HG03575 (cell line): Measurements from ENCODE around the gene PRRG4.
"Not testable (repeated sequence)": the region's sequence is repeated elsewhere in the genome, so short reads cannot be mapped to it uniquely, and the experiment has no call there.

ENCODE experiments used
- ATAC-seq: cut with Tn5 transposase; IDR thresholded peaks from one replicate; pipeline ENCODE4 v1.9.1; 2021; ENCODE audit not compliant: unreplicated experiment, insufficient number of reproducible peaks, low FRiP score; ENCODE audit errors: extremely low read depth

PRRG4 gene

DNA sequence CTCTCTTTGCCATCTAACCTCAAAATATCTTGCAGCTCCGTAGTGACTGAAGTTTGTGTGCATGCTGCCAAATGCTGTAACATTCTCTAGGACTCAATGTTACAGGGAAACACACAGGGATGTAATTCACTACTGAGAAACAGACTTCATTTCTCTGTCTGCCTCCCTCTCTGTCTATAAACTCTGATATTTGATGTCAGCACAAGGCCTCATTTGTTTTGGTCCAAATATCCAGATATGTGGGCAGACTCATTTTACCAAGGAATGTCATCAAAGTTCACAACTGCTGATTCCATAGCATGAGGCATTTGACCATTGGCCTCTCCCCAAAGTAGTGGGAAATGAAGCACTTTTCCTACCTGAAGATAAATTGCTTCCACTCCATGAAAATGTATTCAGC is 2.5 kb upstream of the PRRG4 start:
- ATAC-seq = no peak

DNA sequence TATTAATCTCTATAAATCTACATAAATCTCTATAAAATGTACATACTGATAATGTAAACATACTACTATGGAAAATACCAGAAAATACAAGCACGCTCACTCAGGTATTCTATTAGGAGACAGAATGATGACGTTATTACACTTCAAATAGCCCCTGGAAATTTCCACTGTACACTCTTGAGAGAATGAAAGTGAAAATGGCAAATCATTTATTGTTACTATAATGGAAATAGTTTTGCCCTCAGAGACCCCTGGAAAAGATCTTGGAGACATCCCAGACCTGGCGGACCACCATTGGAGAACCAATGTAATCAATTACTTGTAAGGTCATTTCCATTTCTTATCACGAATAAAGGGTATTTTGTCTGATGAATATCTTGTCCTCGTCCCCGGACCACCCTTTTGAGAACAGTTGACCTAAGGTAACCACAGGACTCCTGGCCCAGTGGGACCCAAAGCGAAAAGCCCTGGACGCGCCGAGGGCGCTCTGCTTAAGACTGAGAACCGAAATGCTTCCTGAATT is 509 bp upstream of the PRRG4 start:
- ATAC-seq = no peak

DNA sequence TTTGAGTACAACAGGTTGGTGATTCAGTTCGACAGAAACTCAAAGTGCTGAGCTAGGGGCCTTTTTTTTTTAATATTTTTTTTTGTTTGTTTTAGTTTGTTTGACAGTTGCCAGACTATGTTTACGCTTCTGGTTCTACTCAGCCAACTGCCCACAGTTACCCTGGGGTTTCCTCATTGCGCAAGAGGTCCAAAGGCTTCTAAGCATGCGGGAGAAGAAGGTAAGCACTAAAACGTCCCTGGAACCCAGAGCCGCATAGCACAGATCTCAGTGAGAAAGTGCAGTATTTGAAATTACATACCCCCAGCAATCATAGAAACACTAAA is 649 bp downstream of the PRRG4 start:
- ATAC-seq = no peak

DNA sequence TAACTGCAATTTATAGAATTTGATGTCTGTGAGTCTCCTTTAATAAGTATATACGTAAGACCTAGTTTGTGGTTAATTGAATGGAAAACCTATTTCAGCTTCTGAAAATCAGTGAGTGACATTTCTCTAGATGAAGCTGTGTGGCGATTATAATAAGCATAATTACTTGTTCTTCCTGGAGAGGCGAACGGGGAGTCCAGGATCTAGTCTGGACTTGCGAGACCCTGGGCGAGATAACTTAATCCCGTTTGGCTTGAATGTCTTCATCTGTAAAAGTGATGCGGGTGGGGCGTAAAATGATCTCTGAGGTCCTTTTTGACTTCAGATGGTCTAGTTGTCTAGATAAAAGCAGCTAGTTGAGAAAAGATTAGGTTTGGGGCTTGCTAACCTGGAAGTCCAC is 1.1 kb downstream of the PRRG4 start:
- ATAC-seq = no peak

DNA sequence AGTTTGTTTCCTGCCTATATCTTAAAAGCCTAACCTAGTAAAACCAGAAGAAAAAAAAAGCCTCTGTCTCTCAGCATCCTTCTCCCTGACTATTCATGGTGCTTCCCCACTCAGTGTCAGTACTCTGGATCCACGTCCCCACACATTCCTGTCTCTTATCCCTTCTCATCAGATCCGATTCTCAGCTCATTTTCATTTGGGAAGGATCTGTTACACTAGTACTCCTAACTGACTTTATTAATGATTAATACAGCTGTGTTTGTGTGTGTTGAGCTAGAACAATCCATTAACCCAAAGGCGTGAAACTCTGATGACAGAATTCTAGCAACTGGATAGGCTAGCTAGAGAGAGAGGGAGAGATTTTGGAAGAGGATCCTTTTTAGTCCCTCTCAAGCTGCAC is 1.5 kb downstream of the PRRG4 start:
- ATAC-seq = no peak

DNA sequence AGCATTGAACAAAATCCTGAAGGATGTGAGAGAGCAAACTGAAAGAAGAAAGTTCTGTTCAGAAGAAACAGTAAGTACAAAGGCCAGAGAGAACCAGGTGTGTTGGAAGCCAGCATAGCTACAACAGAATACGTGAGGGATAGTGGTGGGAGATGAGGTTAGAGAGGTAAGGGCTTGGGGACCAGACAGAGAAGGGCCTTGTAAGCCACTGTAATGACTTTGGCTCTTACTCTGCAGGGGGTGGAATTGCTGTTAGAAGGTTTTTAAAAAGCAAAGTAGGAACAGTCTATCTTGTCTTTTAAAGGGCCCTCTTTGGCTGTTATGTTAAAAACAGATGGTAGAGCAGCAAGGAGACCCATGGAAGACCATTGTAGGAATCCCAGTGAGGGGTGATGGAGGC is 4.2 kb downstream of the PRRG4 start:
- no peak for ATAC-seq

DNA sequence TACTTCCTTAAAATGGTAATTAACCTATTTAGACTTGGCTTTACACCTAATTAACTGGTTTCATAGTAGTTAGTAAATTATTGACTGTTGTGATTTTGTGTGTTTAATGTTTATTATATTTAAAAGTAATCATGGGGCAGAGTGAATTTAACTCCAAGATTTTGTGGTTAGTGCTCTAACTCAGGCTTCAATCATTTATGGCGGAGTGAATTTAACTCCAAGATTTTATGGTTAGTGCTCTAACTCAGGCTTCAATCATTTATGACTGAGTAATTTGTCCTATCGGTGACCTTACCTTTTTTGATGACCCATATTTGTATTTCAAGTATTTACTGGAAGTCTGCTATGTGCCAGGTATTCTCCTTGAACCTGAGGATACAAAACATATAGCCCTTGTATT is 7.2 kb downstream of the PRRG4 start:
- ATAC-seq = no peak

DNA sequence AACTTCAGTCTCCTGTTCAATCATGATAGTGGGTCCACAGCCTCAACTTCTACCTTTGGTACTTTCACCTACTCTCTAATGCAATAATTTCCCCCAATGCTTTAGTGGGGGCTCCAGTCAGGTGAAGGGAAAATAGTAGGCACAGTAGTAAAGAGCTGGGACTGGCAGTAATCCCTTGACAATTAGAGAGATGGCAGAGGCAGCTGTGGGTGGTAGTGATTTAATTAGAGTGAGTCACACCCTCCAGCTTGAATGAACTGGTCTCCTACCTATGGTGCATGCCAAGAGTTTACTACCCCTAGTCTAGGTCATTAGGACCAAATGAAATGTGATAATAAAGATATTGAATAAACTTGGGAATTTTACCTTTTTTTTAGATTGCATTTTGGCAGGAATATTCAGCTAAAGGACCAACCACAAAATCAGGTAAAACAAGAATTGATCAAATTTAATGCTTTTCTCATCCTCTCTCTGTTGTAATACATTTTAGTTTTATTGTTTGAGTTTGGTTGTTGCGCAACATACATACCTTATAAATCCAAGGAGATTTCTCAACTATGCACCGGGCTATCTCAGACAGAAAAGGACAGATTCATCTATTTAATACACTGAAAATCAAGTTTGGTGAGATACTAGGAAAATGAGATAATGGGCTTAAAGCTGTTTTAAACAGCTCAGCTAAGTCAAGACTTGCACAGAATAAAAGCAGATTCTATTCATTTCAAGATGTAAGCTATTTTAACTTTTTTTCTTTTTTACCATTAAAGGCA is 9.0 kb downstream of the PRRG4 start:
- no peak for ATAC-seq

DNA sequence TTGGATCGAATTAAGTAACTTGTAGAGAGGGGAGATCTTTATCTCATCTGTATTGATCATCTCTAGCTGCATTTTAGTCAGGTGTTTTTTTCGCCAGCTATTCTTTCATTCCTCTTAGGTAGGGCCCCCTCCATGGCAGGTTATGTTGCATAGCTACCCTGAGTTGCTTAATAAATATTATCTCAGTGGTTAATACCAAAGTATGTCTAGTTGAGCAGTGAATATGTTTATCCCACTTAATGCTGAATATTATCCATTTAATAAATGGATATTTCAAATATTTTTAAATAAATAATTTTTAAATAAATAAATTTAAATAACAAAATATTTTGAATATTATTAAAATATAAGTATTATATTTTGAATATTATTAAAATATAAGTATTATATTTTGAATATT is 9.6 kb downstream of the PRRG4 start:
- no peak for ATAC-seq

DNA sequence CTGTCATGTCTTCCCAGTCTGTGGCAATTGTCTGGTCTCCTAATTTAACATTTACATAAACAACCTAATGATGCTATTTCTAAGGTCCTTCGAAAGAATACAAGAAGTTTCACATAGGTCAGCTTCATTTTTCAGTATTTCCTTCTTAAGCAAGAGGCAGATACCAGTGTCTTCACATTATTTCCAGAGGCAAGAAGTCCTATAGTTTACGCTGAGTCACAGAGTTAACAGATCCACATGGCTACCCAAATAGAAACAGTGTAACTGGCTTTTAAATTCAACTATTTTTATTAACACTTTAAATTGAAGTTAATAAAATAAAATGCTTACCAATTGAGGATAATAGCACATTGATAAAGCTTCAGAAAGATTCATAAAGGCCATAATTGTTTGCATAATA is 10.9 kb downstream of the PRRG4 start:
- no peak for ATAC-seq

DNA sequence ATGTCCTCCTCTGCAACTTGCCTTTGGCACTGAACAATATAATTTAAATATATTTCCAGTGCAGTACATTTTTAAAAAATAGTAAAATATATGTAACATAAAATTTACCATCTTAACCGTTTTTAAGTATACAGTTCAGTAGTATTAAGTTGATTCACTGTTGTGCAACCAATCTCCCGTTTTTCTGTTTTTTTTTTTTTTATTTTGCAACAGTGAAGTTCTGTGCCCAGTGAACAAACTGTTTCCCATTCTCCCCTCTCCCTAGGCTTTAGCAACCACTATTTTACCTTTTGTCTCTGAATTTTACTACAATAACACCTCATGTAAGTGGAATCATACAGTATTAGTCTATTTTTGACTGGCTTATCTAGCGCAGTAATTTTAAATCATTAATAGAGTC is 13.8 kb downstream of the PRRG4 start:
- no peak for ATAC-seq

DNA sequence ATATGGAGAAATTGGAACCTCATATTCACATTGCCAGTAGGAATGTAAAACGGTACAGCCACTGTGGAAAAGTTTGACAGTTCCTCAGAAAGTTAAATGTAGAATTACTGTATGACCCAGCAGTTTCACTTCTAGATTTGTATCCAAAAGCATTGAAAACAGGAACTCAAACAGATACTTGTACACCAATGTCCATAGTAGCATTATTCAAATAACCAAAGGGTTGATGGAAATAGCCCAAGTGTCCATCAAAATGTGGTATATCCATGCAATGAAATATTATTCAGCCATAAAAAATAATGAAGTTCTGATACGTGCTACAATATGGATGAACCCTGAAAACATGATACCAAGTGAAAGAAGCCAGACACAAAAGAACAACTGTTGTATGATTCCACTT is 17.8 kb downstream of the PRRG4 start:
- ATAC-seq = no peak

DNA sequence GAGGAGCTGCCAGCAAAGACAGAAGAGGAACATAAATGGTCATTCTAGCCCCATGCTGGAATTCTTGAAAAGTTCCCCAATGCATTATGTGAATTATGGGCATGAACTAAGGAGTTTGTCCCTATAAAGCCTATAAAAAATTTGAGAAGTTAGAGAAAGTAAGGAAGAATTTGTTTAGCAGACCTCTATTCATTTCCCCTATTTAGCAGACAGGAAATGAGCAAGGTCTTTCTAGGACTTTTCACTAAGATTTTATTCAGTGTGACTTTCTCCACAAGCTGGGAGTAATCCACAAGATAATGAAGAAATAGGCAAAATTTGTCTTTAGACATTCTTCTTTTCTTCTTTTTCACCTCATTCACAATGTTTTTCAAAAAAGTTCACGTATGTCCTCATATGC is 20.0 kb downstream of the PRRG4 start:
- ATAC-seq = no peak

DNA sequence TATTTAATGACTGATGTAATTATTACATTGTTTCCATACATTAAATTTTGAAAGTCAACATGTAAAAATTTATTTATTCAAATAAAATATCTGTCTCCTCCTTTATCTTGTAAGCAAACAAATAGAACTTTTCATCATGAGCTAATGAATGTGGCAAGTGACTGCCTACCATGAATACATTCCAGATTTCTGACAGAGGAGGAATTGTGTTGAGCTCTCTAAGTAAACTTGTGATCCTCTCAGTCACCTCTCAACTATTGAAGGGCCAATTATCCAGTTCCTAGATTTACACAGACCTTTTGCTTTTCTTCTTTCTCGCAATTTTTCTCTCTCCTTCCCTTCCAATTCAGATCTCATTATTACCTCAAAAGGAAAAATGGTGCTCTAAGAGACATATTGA is 21.5 kb downstream of the PRRG4 start:
- no peak for ATAC-seq

DNA sequence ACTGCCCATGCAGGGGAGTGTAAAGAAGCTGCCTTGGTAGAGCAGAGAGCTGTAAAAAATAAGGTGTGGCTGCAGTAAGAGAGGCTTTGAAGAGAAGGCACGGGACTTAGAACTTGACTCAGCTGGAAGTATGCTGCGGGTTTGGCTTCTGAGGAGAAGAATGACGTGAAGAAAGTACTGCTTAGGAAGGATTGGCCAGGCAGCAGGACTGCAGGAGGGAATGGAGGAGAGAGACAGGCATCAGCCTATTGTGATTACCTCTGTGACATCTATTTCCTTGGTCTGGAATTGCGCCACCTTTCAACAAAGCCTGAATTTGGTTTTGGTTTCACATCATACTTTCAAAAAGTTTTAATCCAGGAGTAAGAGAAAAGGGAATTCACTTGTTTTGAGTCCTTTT is 22.5 kb downstream of the PRRG4 start:
- no peak for ATAC-seq

DNA sequence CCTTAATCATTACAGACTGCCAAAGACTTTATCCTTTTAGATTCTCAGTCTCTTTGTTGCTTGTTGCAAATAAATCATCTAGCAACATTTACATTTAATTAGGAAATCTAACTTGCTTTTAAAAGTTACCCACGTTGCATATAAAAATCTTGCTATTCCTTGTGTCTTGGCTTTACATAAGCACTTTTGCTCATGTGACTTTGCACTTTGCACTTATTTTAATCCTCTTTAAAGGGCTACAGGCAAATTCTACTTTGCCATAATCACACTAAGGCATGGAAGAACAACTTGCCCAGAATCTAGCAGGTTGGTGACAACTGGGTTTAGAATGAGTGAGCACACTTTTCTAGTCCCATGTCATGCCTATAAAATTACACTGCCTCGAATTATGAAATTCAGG is 25.9 kb downstream of the PRRG4 start:
- no peak for ATAC-seq

DNA sequence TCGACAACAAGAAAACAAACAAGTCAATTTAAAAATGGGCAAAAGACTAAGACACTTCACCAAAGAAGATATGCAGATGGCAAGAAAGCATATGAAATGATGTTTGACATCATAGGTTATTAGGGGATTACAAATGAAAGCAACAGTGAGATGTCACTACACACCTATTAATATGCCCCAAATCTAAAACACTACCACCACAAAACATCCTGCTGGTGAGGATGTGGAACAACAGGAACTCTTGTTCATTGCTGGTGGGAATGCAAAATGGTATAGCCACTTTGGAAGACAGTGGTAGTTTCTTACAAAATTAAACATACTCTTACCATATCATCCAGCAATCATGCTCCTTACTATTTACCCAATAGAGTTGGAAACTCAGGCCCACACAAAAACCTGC is 29.0 kb downstream of the PRRG4 start:
- no peak for ATAC-seq

DNA sequence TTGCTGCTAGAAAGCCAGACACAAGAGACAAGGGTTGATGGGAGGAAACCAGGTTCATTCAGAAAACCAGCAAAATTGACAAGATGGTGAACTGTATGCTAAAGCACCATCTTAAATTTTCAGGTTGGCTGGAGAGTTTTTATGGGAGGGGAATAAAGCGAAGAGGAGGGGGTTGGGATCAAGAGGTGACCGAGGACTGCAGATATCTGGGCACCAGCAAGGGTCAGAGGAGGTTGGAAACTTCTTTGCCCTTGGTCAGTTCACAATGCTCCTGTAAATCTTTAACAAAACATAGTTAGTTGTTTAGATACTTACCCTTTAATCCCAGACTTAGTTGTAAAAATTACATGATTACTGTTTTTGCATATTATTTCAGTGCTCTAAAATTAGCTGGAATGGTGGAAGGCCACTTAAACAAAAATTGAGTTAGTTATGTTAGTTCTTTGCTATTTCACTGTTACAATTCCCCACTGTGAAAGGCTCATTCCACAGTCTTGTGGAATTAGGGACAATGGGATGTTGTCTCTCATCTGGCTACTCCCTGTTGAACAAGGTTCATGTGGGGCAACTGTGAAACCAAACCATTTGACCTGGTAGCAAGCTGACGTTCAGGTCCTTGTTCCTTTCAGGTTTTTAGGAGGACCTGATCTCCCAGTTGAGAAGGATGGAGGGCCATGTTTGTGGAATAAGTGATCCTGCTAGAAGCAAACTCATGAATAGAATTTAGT is 32.3 kb downstream of the PRRG4 start:
- no peak for ATAC-seq

DNA sequence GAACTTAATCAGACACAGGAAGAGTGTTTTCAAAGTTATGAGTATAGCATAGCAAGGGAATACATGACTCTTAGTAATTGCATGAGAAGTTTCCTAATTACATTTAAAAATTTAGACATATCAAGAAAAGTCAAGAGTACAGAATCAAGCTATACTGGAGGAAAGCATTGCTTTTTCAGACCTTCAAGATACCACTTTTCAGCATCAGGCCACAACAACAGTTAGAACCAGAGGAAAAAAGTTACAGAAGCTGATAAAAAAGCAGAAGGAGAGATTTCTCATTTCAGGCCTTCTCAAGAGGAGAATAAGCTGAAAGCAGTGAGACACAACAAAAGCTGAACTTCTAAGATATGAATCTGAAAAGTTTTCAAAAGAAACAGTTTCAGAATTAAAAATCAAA is 34.8 kb downstream of the PRRG4 start:
- no peak for ATAC-seq

DNA sequence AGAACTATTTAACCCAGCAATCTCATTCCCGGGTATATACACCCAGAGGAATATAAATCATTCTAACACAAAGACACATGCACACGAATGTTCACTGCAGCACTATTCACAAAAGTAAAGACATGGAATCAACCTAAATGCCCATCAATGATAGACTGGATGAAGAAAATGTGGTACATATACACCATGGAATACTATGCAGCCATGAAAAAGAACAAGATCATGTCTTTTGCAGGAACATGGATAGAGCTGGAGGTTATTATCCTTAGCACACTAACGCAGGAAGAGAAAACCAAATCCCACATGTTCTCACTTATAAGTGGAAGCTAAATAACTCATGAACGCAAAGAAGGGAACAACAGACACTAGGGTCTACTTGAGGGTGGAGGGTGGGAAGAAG is 39.0 kb downstream of the PRRG4 start:
- ATAC-seq = not testable (repeated sequence)

DNA sequence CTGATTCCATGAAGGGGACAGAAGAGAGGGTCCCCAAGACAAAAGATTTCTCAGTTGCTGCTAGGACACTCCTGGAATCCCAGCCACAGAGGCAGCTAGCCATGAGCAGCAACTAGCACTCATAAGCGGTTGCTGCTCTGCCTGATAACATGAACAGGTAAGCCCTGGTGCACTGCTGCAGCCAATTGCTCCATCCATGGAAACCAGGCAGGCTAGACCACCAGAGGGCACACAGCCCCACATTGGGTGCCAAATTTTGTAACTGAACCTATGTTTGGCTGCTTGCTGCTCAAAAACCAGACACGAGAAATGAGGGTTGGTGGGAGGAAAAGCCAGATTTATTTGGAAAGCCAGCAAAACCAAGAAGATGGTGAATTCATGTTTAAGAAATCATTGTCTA is 40.9 kb downstream of the PRRG4 start:
- ATAC-seq = no peak
